Keratinocyte (primary cell): ENCODE measurements around the gene KIR3DL1. TPM values are rescaled to one million over a fixed set of nuclear protein-coding genes. Genes with fewer than 3 reads are reported as not detected.

Experiments
- DNase-seq: peaks from one replicate; pipeline ENCODE4 v3.0.0-alpha.2; 2011; ENCODE audit warnings: low read depth, missing footprints, low spot score
- FAIRE-seq: peaks from 2 replicates; lab custom pipeline; 2011; peaks lifted over from hg19 to GRCh38; lab: Jason Lieb, UNC
- H2AFZ ChIP-seq: 2 replicates; pipeline ENCODE4 v1.6.0; 2012; ENCODE audit warnings: low read length, control low read depth, inconsistent platforms; ENCODE audit not compliant: control insufficient read depth
- H3K27ac ChIP-seq: 2 replicates; pipeline ENCODE4 v1.5.1; 2011; ENCODE audit warnings: low read length; ENCODE audit not compliant: control insufficient read depth, insufficient read depth
- H3K27me3 ChIP-seq: 3 replicates; pipeline ENCODE4 v1.6.0; 2011; ENCODE audit warnings: low read length; ENCODE audit not compliant: control insufficient read depth, insufficient read depth; ENCODE audit errors: extremely low read depth
- H3K36me3 ChIP-seq, 2 experiments: 2 replicates in 1 of 2; 3 replicates in 1 of 2; pipeline ENCODE4 v1.5.1; 2011; ENCODE audit warnings: low read length in 2 of 2, mild to moderate bottlenecking in 1 of 2; ENCODE audit not compliant: control insufficient read depth in 2 of 2, insufficient read depth in 2 of 2; ENCODE audit errors: extremely low read depth in 1 of 2
- H3K4me1 ChIP-seq: 3 replicates; pipeline ENCODE4 v1.5.1; 2011; ENCODE audit warnings: low read length; ENCODE audit not compliant: control insufficient read depth, insufficient read depth; ENCODE audit errors: extremely low read depth
- H3K4me2 ChIP-seq: 3 replicates; pipeline ENCODE4 v1.6.0; 2011; ENCODE audit warnings: low read depth, low read length; ENCODE audit not compliant: control insufficient read depth, insufficient read depth; ENCODE audit errors: extremely low read depth
- H3K4me3 ChIP-seq, 3 experiments: fragments of 200-600 bp in 1 of 3; sonication (generic) in 1 of 3; 2 replicates in 2 of 3; 3 replicates in 1 of 3; pipeline ENCODE4 v1.5.1; 2011 to 2016; ENCODE audit warnings: low read length in 3 of 3, mild to moderate bottlenecking in 3 of 3, control low read depth in 2 of 3, inconsistent platforms in 1 of 3, low read depth in 1 of 3, mixed read lengths in 1 of 3, mixed run types in 1 of 3, moderate library complexity in 1 of 3; ENCODE audit not compliant: control insufficient read depth in 2 of 3, insufficient read depth in 2 of 3; ENCODE audit errors: extremely low read depth in 1 of 3
- H3K79me2 ChIP-seq: 2 replicates; pipeline ENCODE4 v1.6.0; 2012; ENCODE audit warnings: low read length; ENCODE audit not compliant: control insufficient read depth, insufficient read depth
- H3K9ac ChIP-seq: 3 replicates; pipeline ENCODE4 v1.6.0; 2011; ENCODE audit warnings: low read length; ENCODE audit not compliant: control insufficient read depth, insufficient read depth; ENCODE audit errors: extremely low read depth
- H3K9me1 ChIP-seq: 3 replicates; pipeline ENCODE4 v1.6.0; 2011; ENCODE audit warnings: low read length; ENCODE audit not compliant: control insufficient read depth, insufficient read depth; ENCODE audit errors: extremely low read depth
- H3K9me3 ChIP-seq: 2 replicates; pipeline ENCODE4 v1.5.1; 2012; ENCODE audit warnings: low read depth, low read length; ENCODE audit not compliant: control insufficient read depth
- H4K20me1 ChIP-seq: 3 replicates; pipeline ENCODE4 v1.6.0; 2011; ENCODE audit warnings: low read length; ENCODE audit not compliant: control insufficient read depth, insufficient read depth; ENCODE audit errors: extremely low read depth
- EZH2 ChIP-seq: IDR thresholded peaks from one replicate; pipeline ENCODE4 v1.6.1; 2012; ENCODE audit warnings: inconsistent platforms, mild to moderate bottlenecking, low read length, moderate library complexity
- dilution Hi-C: fragments of 300-500 bp; cut with MboI; formaldehyde crosslinking; loops from one replicate; pipeline ENCODE4 v1.7.0; 2020; ENCODE audit warnings: low sequenced_read_pairs; ENCODE audit not compliant: extremely low pct_ligation_motif_present
- polyA plus RNA-seq, 5 experiments: library from polyadenylated mRNA; depleted of rRNA in 3 of 5; stranded (reverse) in 3 of 5; stranded (forward) in 1 of 5; unstranded in 1 of 5; fragments of >200 nt; gene quantifications; 1 replicate in 1 of 5; 2 replicates in 3 of 5; 3 replicates in 1 of 5; pipeline versions ENCODE4 v1.2.1 to v1.2.3, GENCODE V29; 2011 to 2012; ENCODE audit warnings: missing spikeins in 2 of 5, low read depth in 1 of 5, low replicate concordance in 1 of 5
- TF ChIP-seq, protein P1 (sequence below), 3 experiments: IDR thresholded peaks in 1 of 3; conservative IDR thresholded peaks in 1 of 3; optimal IDR thresholded peaks in 1 of 3; 2 replicates in 2 of 3; 3 replicates in 1 of 3; pipeline versions ENCODE3 to v1.5.1; 2011; ENCODE audit warnings: low read length in 3 of 3, mild to moderate bottlenecking in 3 of 3, moderate library complexity in 2 of 3, control low read depth in 1 of 3, inconsistent platforms in 1 of 3; ENCODE audit not compliant: insufficient read depth in 2 of 3; ENCODE audit errors: extremely low read depth in 1 of 3

KIR3DL1 gene
- polyA plus RNA-seq, 1 donor (not counting 4 experiments of a cell fraction or from before 2014, with no cell fraction given), result not detected

DNA sequence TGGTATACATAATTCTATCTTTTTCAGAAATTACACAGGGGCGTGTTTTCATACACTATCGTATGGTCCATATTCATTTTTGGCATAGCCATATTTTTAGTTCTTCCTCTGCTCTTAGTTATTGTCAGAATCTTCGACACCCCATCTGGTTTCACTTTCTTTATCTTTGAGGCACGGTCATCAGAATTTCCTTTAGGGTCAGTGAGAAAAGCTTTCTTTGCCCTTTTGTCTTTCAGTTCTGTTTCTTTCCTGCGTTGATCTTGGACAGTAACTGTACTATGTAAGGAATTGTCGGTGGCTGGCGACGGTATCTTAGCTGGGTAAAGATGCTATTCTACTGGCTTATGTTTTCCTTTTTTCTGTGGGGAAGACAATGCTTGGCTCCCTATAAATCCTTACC, 23.5 kb upstream of the KIR3DL1 start:
- Histone ChIP-seq H3K9ac (no peak overlapping the region), H4K20me1 (no peaks in the 10 kb centered on the region)

GRCh38 chr19:54795758-54796157, 20.5 kb upstream of the KIR3DL1 start:
- no peak for FAIRE-seq
- Histone ChIP-seq H3K9me3 (peaks cover 2% of the 10 kb centered on the region), H3K4me3 (no peak overlapping the region), H3K9ac (no peak overlapping the region), H3K27ac (no peak overlapping the region), H3K36me3 (no peaks in the 10 kb centered on the region), H3K4me2 (no peak overlapping the region), H4K20me1 (no peaks in the 10 kb centered on the region), H3K4me1 (no peaks in the 10 kb centered on the region), H2AFZ (no peak overlapping the region), H3K79me2 (no peaks in the 10 kb centered on the region), H3K9me1 (no peaks in the 10 kb centered on the region), H3K27me3 (no peaks in the 10 kb centered on the region)
- TF ChIP-seq, protein P1, sequence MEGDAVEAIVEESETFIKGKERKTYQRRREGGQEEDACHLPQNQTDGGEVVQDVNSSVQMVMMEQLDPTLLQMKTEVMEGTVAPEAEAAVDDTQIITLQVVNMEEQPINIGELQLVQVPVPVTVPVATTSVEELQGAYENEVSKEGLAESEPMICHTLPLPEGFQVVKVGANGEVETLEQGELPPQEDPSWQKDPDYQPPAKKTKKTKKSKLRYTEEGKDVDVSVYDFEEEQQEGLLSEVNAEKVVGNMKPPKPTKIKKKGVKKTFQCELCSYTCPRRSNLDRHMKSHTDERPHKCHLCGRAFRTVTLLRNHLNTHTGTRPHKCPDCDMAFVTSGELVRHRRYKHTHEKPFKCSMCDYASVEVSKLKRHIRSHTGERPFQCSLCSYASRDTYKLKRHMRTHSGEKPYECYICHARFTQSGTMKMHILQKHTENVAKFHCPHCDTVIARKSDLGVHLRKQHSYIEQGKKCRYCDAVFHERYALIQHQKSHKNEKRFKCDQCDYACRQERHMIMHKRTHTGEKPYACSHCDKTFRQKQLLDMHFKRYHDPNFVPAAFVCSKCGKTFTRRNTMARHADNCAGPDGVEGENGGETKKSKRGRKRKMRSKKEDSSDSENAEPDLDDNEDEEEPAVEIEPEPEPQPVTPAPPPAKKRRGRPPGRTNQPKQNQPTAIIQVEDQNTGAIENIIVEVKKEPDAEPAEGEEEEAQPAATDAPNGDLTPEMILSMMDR (optimal IDR thresholded peaks at IDR 0.05 in 1 of 3, IDR thresholded peaks at IDR 0.05 in 1 of 3, conservative IDR thresholded peaks at IDR 0.05 in 1 of 3; ENCODE audit: extremely low read depth in 1 of 3, insufficient read depth in 2 of 3, low read length in 3 of 3), result no peak
- no peak for TF ChIP-seq EZH2
- no peak for DNase-seq
- dilution Hi-C loops, result no loop called here

More for the DNA sequence above, 23.5 kb upstream of the KIR3DL1 start:
- Histone ChIP-seq H3K9me1 (no peaks in the 10 kb centered on the region), H3K36me3 (no peaks in the 10 kb centered on the region), H2AFZ (no peak overlapping the region), H3K9me3 (peaks cover 3% of the 10 kb centered on the region), H3K4me1 (no peaks in the 10 kb centered on the region), H3K79me2 (no peaks in the 10 kb centered on the region), H3K4me3 (no peak overlapping the region), H3K27ac (no peak overlapping the region), H3K27me3 (no peaks in the 10 kb centered on the region), H3K4me2 (no peak overlapping the region)
- dilution Hi-C loops, result no loop called here
- DNase-seq, result no peak
- TF ChIP-seq, protein P1 (optimal IDR thresholded peaks at IDR 0.05 in 1 of 3, IDR thresholded peaks at IDR 0.05 in 1 of 3, conservative IDR thresholded peaks at IDR 0.05 in 1 of 3; ENCODE audit: extremely low read depth in 1 of 3, insufficient read depth in 2 of 3, low read length in 3 of 3), result no peak
- no peak for TF ChIP-seq EZH2
- FAIRE-seq, result no peak
